GM18951 (cell line): ENCODE measurements around the gene MYH6.

ENCODE experiments used
- POLR2A ChIP-seq: IDR thresholded peaks from 4 replicates; pipeline ENCODE4 v1.6.1; 2011; ENCODE audit warnings: mild to moderate bottlenecking; ENCODE audit not compliant: insufficient read length, insufficient read depth; ENCODE audit errors: extremely low read depth
- in situ Hi-C: fragments of 300-500 bp; cut with MboI; formaldehyde crosslinking; loops from one replicate; pipeline ENCODE4 v1.12.0; 2022; ENCODE audit warnings: low sequenced_read_pairs, mixed read lengths, inconsistent platforms; ENCODE audit not compliant: unreplicated experiment

The MYH6 gene

DNA sequence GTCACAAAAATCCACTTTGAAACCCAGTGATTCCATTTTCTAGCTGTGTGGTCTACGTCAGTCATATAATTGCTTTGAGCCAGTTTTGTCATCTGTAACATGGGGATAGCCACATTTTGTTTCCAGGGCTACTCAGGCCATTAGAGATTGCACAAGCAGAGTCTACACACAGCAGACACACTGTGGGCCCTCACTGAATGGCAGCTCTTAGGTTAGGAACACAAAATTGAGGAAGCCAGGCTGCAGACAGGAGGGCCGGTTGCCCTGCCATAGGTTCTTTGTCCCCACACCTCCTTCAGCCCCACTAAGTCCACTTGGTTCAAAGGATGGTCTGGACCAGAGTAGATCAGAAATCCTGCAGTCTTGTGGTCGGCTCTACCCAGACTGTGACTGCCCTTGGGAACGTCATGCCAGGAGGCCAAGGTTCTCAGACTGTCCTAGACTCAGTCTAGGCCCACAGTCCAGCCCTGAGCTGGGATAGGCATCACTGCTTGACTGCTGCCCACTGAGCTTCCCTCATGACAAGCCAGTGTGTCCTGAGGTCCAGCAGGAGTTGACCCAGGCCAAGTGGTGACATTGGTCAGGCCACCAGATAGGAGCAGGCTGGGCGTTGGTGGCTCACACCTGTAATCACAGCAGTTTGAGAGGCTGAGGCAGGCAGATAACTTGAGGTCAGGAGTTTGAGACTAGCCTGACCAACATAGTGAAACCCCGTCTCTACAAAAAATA lies 31.2 kb upstream of the MYH6 start:
- no peak for TF ChIP-seq POLR2A
- in situ Hi-C loops = no loop called here

DNA sequence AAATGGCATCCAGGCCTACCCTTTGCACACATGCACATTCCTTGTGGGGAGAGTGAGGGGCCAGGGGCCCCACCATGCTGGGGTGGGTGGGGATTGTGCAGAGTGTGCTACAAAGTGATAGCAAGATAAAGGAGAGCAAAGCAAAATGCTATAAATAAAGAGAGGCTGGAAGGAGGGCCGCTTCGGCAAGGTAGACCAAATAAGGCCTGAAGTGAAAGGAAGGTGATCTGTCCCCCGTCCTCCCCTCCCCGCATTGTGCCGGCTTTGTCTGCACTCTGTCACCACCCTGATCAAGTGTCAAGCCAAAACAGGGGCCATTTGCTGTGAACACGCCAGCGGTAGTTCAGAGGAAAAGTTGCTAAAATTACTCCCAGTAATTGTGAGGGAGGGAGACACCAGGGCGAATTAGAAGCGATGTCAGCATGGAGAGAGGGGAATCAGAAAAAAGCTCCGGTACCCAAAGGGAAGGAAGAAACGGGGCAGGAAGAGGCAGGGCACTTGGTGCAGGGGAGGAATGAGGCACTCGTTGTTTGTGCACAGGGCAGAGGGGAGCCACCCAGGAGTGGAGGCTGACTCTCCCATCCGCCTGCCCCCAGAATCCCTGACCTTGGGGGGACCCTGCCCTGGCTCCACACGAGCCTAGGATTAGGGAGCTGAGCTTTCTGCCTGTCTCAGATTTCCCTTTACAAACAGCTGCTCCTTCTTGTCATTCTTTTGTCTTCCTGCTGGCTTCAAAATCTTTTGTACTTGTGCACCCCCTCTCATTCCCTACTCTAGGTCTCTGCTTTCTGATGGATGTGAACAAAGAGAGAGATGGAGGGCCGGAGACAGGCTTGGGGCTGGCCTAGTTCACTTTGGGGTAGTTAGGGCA lies 30.3 kb upstream of the MYH6 start:
- TF ChIP-seq POLR2A = no peak
- in situ Hi-C loops = no loop called here

DNA sequence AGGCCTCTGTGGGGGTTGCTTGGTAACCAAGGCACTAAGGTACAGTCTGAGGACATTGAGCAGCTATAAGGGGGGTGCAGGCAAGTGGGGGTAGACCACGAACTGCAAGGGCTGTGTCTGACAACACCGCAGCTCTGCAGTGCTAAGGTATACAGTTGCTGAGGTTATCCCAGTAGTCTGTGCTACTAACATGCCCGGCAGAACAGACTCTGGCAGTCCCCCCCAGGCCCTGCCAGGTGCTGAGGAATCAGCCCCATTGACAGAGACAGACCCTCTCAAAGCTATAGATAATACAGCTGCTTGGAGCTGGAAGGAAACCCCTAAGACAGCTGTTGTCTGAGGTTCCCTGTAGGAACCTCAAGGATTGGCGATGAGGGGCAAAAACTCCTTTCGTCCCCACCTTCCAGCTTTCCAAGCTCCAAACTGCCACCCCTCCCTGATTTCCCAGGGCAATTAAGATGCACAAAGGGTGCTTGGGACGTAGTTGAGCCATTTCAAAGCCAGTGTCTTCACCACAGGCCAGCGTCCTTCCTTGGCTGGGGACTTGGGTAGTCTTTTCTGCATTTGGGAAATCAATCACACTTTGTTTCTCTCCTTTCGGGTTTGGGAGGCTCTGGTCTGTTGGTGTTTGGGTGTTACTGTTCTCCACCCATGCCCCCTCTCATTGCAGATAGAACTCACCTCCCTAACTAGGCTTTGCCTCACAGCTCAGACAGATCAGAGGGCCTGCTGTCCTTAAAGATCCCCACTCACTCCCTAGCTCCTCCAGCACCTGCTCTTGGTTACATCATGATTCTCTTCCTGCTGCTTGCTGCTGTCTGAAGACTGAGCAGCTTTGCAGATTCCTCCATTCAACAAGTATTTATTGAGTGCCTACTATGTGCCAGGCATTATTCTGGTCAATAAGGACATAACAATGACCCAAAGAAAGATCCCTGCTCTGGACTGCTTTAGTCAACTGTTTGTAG lies 29.3 kb upstream of the MYH6 start:
- in situ Hi-C loops = no loop called here

DNA sequence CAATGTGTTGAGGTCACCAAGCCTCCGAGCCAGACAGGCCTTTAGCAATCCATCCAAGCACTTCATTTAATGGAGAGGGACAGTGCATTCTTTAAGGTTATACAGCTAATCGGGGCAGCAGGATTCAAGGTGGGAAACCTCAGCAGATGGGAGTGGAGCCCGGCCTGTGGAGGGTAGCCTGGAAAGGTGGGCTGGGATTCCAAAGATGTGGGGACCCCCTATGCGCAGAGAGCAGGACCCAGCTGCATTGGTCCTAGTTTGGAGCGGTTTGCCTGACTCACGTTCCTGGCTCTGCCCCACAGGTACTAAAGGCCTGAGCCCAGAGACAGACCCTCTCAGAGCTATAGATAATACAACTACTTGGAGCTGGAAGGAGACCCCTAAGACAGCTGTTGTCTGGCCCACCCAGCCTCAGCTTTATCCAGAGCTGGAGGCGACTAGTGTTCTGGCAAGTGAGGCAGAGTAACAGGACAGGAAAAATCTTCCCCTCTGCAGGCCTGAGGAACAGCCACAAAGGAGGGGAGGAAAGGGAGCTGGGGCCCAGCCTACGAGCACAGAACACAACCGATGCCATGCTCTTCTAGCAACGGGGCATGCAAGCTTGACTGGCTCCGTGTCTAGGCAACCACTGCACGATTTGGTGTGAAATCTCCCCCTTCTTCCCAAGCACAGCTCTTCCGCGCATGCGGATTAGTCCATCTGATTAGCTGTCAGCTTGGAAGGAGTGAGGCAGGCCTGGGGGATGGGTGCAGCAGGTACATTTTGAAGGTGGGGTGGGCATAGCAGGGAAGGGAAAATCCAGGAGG lies 28.5 kb upstream of the MYH6 start:
- TF ChIP-seq POLR2A = no peak
- in situ Hi-C loops = no loop called here

More for the DNA sequence above, 29.3 kb upstream of the MYH6 start:
- no peak for TF ChIP-seq POLR2A

DNA sequence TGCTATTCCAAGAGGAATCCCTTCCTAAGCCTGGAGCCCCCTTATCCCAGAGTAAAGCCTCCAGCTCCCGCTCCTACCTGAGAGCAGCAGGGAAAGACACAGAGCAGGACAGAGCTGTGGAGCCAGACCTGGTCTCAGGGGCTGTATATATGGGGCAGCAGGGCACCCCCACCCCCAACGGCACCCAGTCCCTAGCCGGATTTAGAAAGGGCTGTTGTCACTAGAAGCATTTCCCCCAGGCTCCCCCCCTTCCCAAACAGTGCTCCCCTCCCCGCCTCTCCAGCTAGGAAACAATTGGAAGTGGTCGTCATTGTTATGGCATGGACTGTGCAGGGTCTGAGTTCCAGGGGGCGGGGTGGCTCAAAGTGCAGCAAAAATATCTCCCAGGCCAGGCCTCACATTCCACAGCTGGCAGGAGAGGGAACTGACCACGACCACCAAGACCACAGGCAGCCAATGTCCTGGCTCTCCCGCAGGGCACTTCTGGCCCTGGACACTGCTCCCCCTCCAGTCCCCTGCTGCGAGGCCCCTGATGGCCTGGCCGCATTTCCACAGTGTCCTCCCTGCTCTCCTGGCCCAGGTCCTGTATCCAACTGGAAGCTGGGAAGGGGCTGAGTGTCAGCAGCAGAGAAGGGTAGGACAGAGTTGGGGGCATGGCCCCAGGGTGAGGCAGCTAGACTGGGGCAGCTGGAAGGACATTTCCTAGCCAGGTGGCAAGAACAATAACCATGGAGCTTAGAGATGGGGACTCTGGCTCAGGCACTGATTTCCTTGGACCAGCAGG lies 27.7 kb upstream of the MYH6 start, which contains the start of gene MYH7:
MYH7 (minus strand) TSS at position 118 of the 784 bp plus-strand sequence. CDS start 1,928 bp downstream, outside the sequence.
- in situ Hi-C loops = no loop called here
- TF ChIP-seq POLR2A = no peak

DNA sequence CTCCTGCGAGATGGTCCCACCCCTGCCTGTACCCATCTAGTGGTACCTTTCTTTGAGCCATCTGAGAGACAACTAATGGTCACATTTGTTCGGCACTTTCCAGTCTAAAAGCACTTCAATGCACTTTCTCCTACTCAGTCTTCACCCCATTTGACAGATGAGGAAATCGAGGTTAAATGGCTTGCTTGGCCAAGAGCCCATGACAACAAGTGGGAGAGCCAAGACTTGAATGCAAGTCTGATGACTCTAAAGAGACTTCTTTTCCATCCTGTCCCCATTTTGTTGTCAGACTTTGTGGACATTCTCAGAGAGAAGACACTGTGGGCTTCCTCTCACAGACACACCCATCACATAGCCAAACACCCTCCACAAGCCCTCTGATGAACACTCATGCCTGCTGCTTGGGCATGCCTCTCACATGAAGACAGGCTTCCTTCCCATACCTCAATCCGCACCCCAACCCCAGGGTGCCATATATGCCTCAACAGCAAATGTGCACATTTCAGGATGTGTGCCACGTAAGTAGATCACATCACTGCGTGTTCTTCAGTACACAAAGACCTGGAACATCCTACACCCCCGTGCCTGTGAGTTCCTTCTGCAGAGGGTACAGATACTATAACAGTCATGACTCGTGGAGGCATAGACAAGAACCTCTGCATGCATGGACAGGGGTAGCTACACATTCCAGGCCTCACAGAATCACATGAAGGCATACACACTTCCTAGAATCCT lies 26.6 kb upstream of the MYH6 start:
- in situ Hi-C loops = no loop called here
- no peak for TF ChIP-seq POLR2A

DNA sequence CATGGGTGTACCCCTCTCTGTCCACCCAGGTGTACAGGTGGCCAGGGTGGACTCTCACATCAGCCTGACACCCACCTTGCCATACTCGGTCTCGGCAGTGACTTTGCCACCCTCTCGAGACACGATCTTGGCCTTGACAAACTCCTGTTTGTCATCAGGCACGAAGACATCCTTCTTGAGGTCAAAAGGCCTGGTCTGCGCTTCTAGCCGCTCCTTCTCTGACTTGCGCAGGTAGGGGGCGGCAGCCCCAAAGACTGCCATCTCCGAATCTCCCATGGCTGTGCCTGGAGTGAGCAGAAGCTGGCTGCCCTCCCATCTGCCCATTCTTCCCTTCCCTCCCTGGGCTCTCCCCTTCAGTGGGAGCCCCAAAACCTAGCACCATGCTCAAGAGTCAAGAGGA lies 25.4 kb upstream of the MYH6 start:
- no peak for TF ChIP-seq POLR2A
- in situ Hi-C loops = no loop called here

DNA sequence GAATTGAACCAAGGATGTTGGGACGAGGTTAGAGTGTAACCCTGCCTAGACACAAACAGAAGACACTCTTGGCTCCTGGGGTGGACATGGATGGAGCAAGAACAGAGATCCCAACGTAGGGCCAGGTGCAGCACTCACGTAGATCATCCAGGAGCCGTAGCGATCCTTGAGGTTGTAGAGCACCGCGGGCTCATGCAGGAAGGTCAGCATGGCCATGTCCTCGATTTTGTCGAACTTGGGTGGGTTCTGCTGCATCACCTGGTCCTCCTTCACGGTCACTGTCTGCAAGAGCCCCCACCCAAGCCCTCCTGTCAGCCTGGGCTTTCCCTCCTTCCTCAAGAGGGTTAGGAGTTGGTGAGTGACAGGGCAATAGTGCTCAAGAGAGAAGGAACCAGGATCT lies 24.9 kb upstream of the MYH6 start:
- in situ Hi-C loops = no loop called here
- TF ChIP-seq POLR2A = no peak

DNA sequence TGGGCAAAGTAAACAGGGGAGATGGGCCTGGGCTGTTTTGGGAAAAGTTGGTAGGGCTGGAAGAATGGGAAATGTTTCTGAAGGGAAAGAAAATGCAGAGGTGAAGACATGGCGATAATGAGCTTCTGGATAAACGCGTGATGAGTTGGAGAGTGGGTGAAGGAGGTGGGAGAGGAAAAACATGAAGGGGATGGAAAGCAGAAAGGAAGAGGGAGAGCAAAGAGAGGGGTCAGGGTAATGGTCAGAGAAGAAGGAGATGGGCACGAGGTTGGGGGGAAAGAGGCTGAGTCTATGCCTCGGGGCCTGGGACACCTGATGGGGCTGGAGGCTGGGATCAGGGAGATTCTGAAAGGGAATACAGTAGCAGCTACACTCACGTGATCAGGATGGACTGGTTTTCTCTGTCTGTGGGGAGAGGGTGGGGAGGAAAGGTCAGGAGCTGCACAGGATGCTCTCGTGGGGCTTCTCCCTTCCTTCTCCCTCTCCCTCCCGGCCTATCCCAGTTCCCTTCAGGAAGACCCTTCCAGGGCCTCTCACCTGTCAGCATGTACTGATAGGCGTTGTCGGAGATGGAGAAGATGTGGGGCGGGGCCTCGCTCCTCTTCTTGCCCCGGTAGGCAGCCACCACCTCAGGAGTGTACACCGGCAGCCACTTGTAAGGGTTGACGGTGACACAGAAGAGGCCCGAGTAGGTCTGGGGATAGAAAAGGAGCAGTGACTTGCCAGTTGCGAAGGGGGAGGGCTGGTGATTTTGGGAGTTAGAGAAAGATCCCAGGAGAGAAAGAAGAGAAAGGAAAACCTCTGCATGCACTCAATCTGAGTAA lies 24.2 kb upstream of the MYH6 start:
- TF ChIP-seq POLR2A = no peak
- in situ Hi-C loops = no loop called here

DNA sequence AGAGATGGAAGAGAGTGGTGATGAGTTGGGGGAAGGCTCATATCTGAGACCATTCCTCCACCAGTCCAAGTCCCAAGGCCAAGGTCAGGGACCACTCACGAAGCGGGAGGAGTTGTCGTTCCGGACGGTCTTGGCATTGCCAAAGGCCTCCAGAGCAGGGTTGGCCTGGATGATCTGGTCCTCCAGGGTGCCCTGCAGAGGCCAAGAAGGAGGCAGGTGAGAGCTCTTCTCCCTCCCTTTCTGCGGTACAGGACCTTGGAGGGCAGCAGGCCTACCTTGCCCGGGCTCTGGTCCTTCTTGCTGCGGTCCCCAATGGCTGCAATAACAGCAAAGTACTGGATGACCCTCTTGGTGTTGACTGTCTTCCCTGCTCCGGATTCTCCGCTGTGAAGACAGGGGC lies 23.4 kb upstream of the MYH6 start:
- in situ Hi-C loops = no loop called here
- no peak for TF ChIP-seq POLR2A
